Measurements from ENCODE around the gene CCDC57.

- no peak for TF ChIP-seq CTCF (conservative IDR thresholded peaks at IDR 0.05)
- no peak for TF ChIP-seq EZH2 (IDR thresholded peaks at IDR 0.05; ENCODE audit: low read depth)
Measured at GRCh38 chr17:82072827-82073226, 139.8 kb downstream of the CCDC57 start.

All from PC-9 (cell line).